HEK293T (cell line): ENCODE data around the gene COL6A1.
A peak's percentile ranks its signal among the peaks of the same experiment; 100 is the strongest.
"Not testable (repeated sequence)": the region's sequence is repeated elsewhere in the genome, so short reads cannot be mapped to it uniquely, and the experiment has no call there.

Experiments
- CTCF ChIA-PET: fragments of 350-600 bp; formaldehyde crosslinking; extraction: SDS; loops from one replicate; lab custom pipeline; 2021; ENCODE audit warnings: antibody characterized with exemption, inconsistent platforms; lab: Yijun Ruan, JAX
- POLR2A ChIA-PET: fragments of 350-600 bp; formaldehyde crosslinking; extraction: SDS; loops from one replicate; lab custom pipeline; 2020; ENCODE audit warnings: antibody characterized with exemption, inconsistent platforms; lab: Yijun Ruan, JAX
- DNase-seq: peaks from one replicate; pipeline ENCODE4 v3.0.0; 2012; ENCODE audit warnings: mixed read lengths; ENCODE audit errors: extremely low spot score
- ARNT ChIP-seq: fragments of 450-650 bp; IDR thresholded peaks from 2 replicates; pipeline ENCODE4 v1.6.1; 2017; ENCODE audit warnings: mild to moderate bottlenecking
- BHLHE40 ChIP-seq: fragments of 450-650 bp; IDR thresholded peaks from 2 replicates; pipeline ENCODE4 v1.6.1; 2016; ENCODE audit warnings: mild to moderate bottlenecking, moderate library complexity, borderline replicate concordance
- CTBP1 ChIP-seq: fragments of 450-650 bp; IDR thresholded peaks from 2 replicates; pipeline ENCODE4 v1.6.1; 2016; ENCODE audit warnings: borderline replicate concordance
- ELF4 ChIP-seq: fragments of 450-650 bp; IDR thresholded peaks from 2 replicates; pipeline ENCODE4 v1.6.1; 2017; ENCODE audit warnings: antibody characterized with exemption
- FOXA1 ChIP-seq: fragments of 450-650 bp; IDR thresholded peaks from 2 replicates; pipeline ENCODE4 v1.6.1; 2016; ENCODE audit warnings: mild to moderate bottlenecking
- FOXK2 ChIP-seq: fragments of 450-650 bp; IDR thresholded peaks from 2 replicates; pipeline ENCODE4 v1.6.1; 2016; ENCODE audit warnings: mild to moderate bottlenecking
- FOXM1 ChIP-seq: fragments of 450-650 bp; IDR thresholded peaks from 2 replicates; pipeline ENCODE4 v1.6.1; 2017; ENCODE audit warnings: mild to moderate bottlenecking, borderline replicate concordance
- HDGF ChIP-seq: fragments of 450-650 bp; IDR thresholded peaks from 2 replicates; pipeline ENCODE4 v1.6.1; 2017; ENCODE audit warnings: antibody characterized with exemption, borderline replicate concordance
- L3MBTL2 ChIP-seq: fragments of 450-650 bp; conservative IDR thresholded peaks from 2 replicates; pipeline ENCODE4 v1.6.1; 2016; ENCODE audit warnings: mild to moderate bottlenecking
- LEF1 ChIP-seq: fragments of 450-650 bp; IDR thresholded peaks from 2 replicates; pipeline ENCODE4 v1.6.1; 2017; ENCODE audit warnings: mild to moderate bottlenecking, borderline replicate concordance
- NFRKB ChIP-seq: fragments of 450-650 bp; IDR thresholded peaks from 2 replicates; pipeline ENCODE4 v1.6.1; 2016; ENCODE audit warnings: mild to moderate bottlenecking, moderate library complexity
- SP1 ChIP-seq: fragments of 450-650 bp; IDR thresholded peaks from 2 replicates; pipeline ENCODE4 v1.6.1; 2017
- SUZ12 ChIP-seq: fragments of 450-650 bp; IDR thresholded peaks from 2 replicates; pipeline ENCODE4 v1.6.1; 2016; ENCODE audit warnings: mild to moderate bottlenecking
- TARDBP ChIP-seq: fragments of 450-650 bp; IDR thresholded peaks from 2 replicates; pipeline ENCODE4 v1.6.1; 2016
- ZNF384 ChIP-seq: fragments of 450-650 bp; IDR thresholded peaks from 2 replicates; pipeline ENCODE4 v1.6.1; 2016
- TF ChIP-seq, protein P1 (sequence below): fragments of 450-650 bp; IDR thresholded peaks from 2 replicates; pipeline ENCODE4 v1.6.1; 2016

Gene COL6A1

GRCh38 chr21:45972716-45973474, 8.7 kb upstream of the COL6A1 start:
- POLR2A ChIA-PET = interaction anchor here (0.6 to 1.9 kb wide), 7 partner anchors 10 to 352 kb away, joined by 3 to 12 read pairs (median 3); partner anchors contain the start of gene YBEY
- CTCF ChIA-PET = interaction anchor here (0.6 to 1.0 kb wide), 3 partner anchors 19 to 174 kb away, joined by 3 to 7 read pairs (median 6); no protein-coding TSS in a partner anchor
- DNase-seq = no peak
- TF ChIP-seq HDGF (no peak), FOXM1 (no peak), SP1 (no peak), NFRKB (no peak), CTBP1 (no peak), L3MBTL2 (no peak), ELF4 (no peak), ZNF384 (no peak), FOXK2 (no peak), SUZ12 (no peak), BHLHE40 (no peak), LEF1 (no peak)
- TF ChIP-seq, protein P1, sequence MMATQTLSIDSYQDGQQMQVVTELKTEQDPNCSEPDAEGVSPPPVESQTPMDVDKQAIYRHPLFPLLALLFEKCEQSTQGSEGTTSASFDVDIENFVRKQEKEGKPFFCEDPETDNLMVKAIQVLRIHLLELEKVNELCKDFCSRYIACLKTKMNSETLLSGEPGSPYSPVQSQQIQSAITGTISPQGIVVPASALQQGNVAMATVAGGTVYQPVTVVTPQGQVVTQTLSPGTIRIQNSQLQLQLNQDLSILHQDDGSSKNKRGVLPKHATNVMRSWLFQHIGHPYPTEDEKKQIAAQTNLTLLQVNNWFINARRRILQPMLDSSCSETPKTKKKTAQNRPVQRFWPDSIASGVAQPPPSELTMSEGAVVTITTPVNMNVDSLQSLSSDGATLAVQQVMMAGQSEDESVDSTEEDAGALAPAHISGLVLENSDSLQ = no peak

DNA sequence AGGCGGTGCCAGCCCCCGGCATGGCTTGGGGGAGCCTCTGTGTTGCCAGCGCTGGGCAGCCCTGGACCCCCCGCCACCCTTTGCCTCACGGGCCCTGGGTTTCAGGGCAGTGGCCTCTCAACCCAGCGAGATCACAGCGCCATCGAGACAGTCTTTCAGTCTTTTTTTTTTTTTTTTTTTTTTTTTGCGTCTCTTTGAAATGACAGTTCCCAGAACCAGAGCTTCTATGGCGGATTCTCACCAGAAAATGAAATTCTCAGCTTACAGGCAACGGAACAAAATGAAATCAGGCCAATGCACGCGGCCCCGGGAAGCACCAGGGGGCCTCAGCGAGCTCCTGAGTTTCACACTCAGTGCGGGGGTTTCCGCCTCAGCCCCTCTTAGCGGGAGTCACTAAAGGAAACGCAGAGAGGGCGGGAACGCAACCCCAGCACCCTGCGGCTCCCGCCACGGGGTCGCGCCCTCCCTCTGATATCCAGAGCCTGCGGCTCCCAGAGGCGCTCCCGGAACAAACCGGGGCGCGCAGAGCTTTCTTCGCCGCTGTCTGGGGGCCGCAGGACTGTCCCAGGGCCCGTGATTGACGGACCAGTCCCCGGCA, 8.0 kb upstream of the COL6A1 start:
- TF ChIP-seq, protein P1 = peak; percentile 89
- no peak for TF ChIP-seq FOXK2
- TF ChIP-seq L3MBTL2 = peak; percentile 92
- CTCF ChIA-PET = interaction anchor here (0.6 to 1.0 kb wide), 3 partner anchors 9 to 169 kb away, joined by 3 to 6 read pairs (median 3); no protein-coding TSS in a partner anchor
- POLR2A ChIA-PET = interaction anchor here (0.7 to 1.9 kb wide), 5 partner anchors 9 to 257 kb away, joined by 3 to 12 read pairs (median 3); no protein-coding TSS in a partner anchor
- peak; percentile 84 for DNase-seq

DNA sequence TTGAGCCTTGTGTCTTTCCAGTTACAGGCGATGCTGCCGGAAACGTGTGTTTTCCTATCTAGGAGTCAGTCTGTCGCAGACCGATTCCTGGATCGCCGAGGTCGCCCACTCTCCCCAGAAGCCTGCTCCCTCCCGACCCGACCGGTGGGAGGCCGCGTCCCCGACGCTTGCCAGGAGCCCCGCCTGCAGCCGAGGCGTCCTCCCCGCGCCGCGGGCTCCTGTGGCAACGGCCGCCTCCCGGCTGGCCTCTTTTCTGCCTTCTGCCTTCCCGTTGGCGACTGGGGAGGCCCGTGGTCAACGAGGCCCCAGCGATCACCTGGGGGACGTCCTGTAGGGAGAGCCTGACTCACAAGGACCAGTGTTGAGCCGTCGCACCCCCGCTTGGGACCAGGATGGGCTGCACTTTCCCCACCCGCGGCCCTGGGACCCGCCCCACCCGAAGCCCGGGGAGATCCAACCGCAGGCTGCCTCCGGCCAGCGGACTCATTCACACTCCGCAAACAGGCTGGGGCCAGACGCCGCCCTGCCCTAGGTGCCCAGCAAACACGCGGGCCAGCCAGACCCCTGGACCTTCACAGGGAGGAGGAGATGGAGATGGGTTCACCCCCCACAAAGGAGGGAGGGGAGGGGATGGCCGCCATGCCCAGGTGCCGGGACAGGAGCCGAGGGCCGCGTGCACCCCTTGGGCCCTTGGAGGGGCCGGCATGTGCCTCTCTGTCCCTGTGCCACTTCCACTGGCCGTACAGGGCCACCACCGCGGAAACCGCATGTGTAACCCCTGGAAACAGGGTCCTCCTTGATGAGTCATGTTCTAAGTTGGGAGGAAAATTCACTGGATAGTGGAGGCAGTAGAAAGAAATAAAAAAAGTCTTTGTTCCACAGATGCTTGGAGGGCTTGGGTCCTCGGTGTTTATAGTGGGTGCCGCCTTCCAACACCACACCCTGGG, 7.2 kb upstream of the COL6A1 start:
- DNase-seq = peak; percentile 54
- POLR2A ChIA-PET = interaction anchor here (0.7 to 1.9 kb wide), 5 partner anchors 8 to 169 kb away, joined by 3 to 12 read pairs (median 3); no protein-coding TSS in a partner anchor
- TF ChIP-seq SUZ12 (no peak), NFRKB (no peak), ELF4 (peak; percentile 28; the same call in 1 of the 2 replicates), SP1 (no peak), LEF1 (no peak), L3MBTL2 (peak; percentile 53; the same call in 1 of the 2 replicates)
- CTCF ChIA-PET = interaction anchor here (0.6 to 1.0 kb wide), 3 partner anchors 9 to 169 kb away, joined by 3 to 6 read pairs (median 3); no protein-coding TSS in a partner anchor

- ChIA-PET CTCF (no interaction called here), POLR2A (interaction anchor here (0.7 kb wide), 1 partner anchor 124 kb away, joined by 3 read pairs; no protein-coding TSS in a partner anchor)
- DNase-seq = no peak
Observed at GRCh38 chr21:45975020-45975666, 6.4 kb upstream of the COL6A1 start.

GRCh38 chr21:45975667-45976409, 5.7 kb upstream of the COL6A1 start:
- CTCF ChIA-PET, POLR2A ChIA-PET, DNase-seq: not testable (repeated sequence)

More at GRCh38 chr21:45975020-45975666, 6.4 kb upstream of the COL6A1 start:
- no peak for TF ChIP-seq FOXK2
- no peak for TF ChIP-seq ZNF384
- TF ChIP-seq LEF1 = no peak
- no peak for TF ChIP-seq ARNT
- TF ChIP-seq SP1 = no peak
- no peak for TF ChIP-seq FOXA1
- no peak for TF ChIP-seq SUZ12
- no peak for TF ChIP-seq BHLHE40
- TF ChIP-seq, protein P1 = no peak
- no peak for TF ChIP-seq NFRKB
- TF ChIP-seq CTBP1 = no peak
- TF ChIP-seq L3MBTL2 = no peak
- TF ChIP-seq HDGF = no peak
- no peak for TF ChIP-seq ELF4
- TF ChIP-seq TARDBP = no peak
